OCI-LY1 (cell line): ENCODE measurements around the gene RPS14.

ENCODE experiments used
- H2AFZ ChIP-seq: fragments of 200-600 bp; sonication (generic), shearing (Covaris generic); 2 replicates; pipeline ENCODE4 v1.6.0; 2014; ENCODE audit warnings: antibody characterized with exemption, mild to moderate bottlenecking, low read length
- H3F3A ChIP-seq: fragments of 200-600 bp; sonication (generic), shearing (Covaris generic); 2 replicates; pipeline ENCODE4 v1.6.0; 2014; ENCODE audit warnings: mild to moderate bottlenecking, antibody characterized with exemption, low read length, moderate library complexity; ENCODE audit not compliant: insufficient read depth
- H3K27ac ChIP-seq: fragments of 200-600 bp; sonication (generic); 2 replicates; pipeline ENCODE4 v1.5.1; 2014; ENCODE audit warnings: low read length, mixed run types, mild to moderate bottlenecking, low read depth; ENCODE audit not compliant: poor library complexity, severe bottlenecking
- H3K27me3 ChIP-seq: fragments of 200-600 bp; sonication (generic); 2 replicates; pipeline ENCODE4 v1.6.0; 2014; ENCODE audit warnings: antibody characterized with exemption, mild to moderate bottlenecking, low read length, moderate library complexity; ENCODE audit not compliant: insufficient read depth
- H3K36me3 ChIP-seq: fragments of 200-600 bp; sonication (generic); 2 replicates; pipeline ENCODE4 v1.6.1; 2014; ENCODE audit warnings: mild to moderate bottlenecking, antibody characterized with exemption, low read length, moderate library complexity, mixed read lengths; ENCODE audit not compliant: insufficient read depth
- H3K4me1 ChIP-seq: fragments of 200-600 bp; sonication (generic); 2 replicates; pipeline ENCODE4 v1.5.1; 2014; ENCODE audit warnings: mild to moderate bottlenecking, low read length, moderate library complexity; ENCODE audit not compliant: insufficient read depth, severe bottlenecking
- H3K4me2 ChIP-seq: fragments of 200-600 bp; sonication (generic), shearing (Covaris generic); 2 replicates; pipeline ENCODE4 v1.6.1; 2014; ENCODE audit warnings: low read length
- H3K4me3 ChIP-seq: fragments of 200-600 bp; sonication (generic); 2 replicates; pipeline ENCODE4 v1.5.1; 2014; ENCODE audit warnings: low read length, low read depth, mild to moderate bottlenecking, mixed read lengths; ENCODE audit not compliant: poor library complexity, severe bottlenecking
- H3K79me2 ChIP-seq: fragments of 200-600 bp; shearing (Covaris generic); 2 replicates; pipeline ENCODE4 v1.6.1; 2016; ENCODE audit warnings: mixed run types, low read length, mixed read lengths; ENCODE audit not compliant: insufficient read depth
- H3K9ac ChIP-seq: fragments of 200-600 bp; sonication (generic), shearing (Covaris generic); 2 replicates; pipeline ENCODE4 v1.6.1; 2014; ENCODE audit warnings: mild to moderate bottlenecking, low read length, mixed read lengths
- H3K9me2 ChIP-seq: fragments of 200-600 bp; sonication (generic), shearing (Covaris generic); 2 replicates; pipeline ENCODE4 v1.6.1; 2014; ENCODE audit warnings: low read depth, mild to moderate bottlenecking, low read length, mixed read lengths
- H3K9me3 ChIP-seq: fragments of 200-600 bp; shearing (Covaris generic); 2 replicates; pipeline ENCODE4 v1.6.1; 2014; ENCODE audit warnings: low read length, mixed read lengths
- H4K20me1 ChIP-seq: fragments of 200-600 bp; sonication (generic), shearing (Covaris generic); 2 replicates; pipeline ENCODE4 v1.6.0; 2016; ENCODE audit warnings: mild to moderate bottlenecking, low read length; ENCODE audit not compliant: insufficient read depth
- EZH2 ChIP-seq: fragments of 200-600 bp; sonication (generic), shearing (Covaris generic); IDR thresholded peaks from 2 replicates; pipeline ENCODE4 v1.8.0; 2017; ENCODE audit warnings: borderline replicate concordance, mixed run types, mild to moderate bottlenecking, antibody characterized with exemption, low read length, moderate library complexity, mixed read lengths
- TF ChIP-seq, protein P1 (sequence below): fragments of 200-600 bp; sonication (generic), shearing (Covaris generic); IDR thresholded peaks from 2 replicates; pipeline ENCODE4 v1.5.1; 2017; ENCODE audit warnings: mild to moderate bottlenecking, antibody characterized with exemption, low read length, moderate library complexity, mixed read lengths

Gene RPS14

DNA sequence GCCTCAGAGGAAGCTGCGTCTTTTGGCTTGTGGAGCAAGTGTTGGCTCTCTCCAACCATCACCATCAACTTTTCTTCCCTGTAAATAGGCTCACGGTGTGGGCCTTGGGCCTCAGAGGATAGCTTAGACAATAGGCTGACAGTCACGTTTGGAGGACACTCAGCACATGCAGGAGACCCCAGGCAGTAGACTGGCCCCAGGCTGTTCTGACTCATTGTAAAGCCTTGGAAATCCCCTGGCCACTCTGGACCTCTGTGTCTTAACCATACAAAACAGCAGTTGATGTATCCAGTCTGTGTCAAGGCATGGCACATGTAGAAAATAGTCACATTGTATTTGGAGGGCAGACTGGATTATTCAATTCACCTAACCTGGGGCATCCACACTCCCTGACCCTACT lies 55.4 kb downstream of the RPS14 start:
- no peak overlapping the region for H3K4me2 ChIP-seq

DNA sequence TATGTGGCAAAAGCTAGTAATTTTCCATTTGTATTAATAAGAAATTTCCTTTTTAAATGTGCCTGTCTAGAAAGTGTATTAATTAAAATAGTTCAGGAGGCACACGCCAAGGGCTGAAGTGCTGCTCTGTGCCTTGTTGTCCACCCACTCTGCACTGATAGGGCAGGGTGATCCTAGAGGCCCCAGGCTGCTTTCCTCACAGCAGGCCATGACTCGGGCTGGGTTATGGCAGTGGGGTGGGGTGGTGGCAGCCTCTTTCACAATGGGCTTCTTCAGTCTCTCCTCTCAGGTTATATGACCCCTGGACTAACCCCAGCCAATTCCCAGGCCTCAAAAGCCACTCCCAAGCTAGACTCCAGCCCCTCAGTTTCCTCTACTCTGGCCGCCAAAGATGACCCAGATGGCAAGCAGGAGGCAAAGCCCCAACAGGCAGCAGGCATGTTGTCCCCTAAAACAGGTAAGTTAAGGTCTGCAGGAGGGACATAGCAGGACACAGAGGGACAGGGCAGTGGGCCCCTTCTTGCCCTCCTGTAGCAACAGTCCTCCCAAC lies 56.4 kb downstream of the RPS14 start:
- Histone ChIP-seq H3K79me2 (no peaks in the 10 kb centered on the region), H3K27me3 (no peaks in the 10 kb centered on the region), H3K4me2 (no peak overlapping the region), H2AFZ (no peak overlapping the region), H3F3A (no peaks in the 10 kb centered on the region), H4K20me1 (no peaks in the 10 kb centered on the region), H3K4me3 (no peak overlapping the region), H3K9me3 (no peaks in the 10 kb centered on the region), H3K27ac (no peak overlapping the region), H3K9ac (no peak overlapping the region), H3K36me3 (peaks cover 95% of the 10 kb centered on the region), H3K4me1 (no peaks in the 10 kb centered on the region), H3K9me2 (no peaks in the 10 kb centered on the region)
- no peak for TF ChIP-seq EZH2
- TF ChIP-seq, protein P1, sequence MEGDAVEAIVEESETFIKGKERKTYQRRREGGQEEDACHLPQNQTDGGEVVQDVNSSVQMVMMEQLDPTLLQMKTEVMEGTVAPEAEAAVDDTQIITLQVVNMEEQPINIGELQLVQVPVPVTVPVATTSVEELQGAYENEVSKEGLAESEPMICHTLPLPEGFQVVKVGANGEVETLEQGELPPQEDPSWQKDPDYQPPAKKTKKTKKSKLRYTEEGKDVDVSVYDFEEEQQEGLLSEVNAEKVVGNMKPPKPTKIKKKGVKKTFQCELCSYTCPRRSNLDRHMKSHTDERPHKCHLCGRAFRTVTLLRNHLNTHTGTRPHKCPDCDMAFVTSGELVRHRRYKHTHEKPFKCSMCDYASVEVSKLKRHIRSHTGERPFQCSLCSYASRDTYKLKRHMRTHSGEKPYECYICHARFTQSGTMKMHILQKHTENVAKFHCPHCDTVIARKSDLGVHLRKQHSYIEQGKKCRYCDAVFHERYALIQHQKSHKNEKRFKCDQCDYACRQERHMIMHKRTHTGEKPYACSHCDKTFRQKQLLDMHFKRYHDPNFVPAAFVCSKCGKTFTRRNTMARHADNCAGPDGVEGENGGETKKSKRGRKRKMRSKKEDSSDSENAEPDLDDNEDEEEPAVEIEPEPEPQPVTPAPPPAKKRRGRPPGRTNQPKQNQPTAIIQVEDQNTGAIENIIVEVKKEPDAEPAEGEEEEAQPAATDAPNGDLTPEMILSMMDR = no peak

More for the DNA sequence above, 55.4 kb downstream of the RPS14 start:
- peaks cover 94% of the 10 kb centered on the region for H3K36me3 ChIP-seq
- no peaks in the 10 kb centered on the region for H3K9me3 ChIP-seq
- H3K9me2 ChIP-seq = no peaks in the 10 kb centered on the region
- no peaks in the 10 kb centered on the region for H3K27me3 ChIP-seq
- no peak overlapping the region for H3K4me3 ChIP-seq
- peaks cover 5% of the 10 kb centered on the region for H3K4me1 ChIP-seq
- TF ChIP-seq, protein P1 = no peak
- no peak for TF ChIP-seq EZH2
- H2AFZ ChIP-seq = no peak overlapping the region
- H3K9ac ChIP-seq = no peak overlapping the region
- H3F3A ChIP-seq = no peaks in the 10 kb centered on the region
- no peak overlapping the region for H3K27ac ChIP-seq
- no peaks in the 10 kb centered on the region for H3K79me2 ChIP-seq
- no peaks in the 10 kb centered on the region for H4K20me1 ChIP-seq

DNA sequence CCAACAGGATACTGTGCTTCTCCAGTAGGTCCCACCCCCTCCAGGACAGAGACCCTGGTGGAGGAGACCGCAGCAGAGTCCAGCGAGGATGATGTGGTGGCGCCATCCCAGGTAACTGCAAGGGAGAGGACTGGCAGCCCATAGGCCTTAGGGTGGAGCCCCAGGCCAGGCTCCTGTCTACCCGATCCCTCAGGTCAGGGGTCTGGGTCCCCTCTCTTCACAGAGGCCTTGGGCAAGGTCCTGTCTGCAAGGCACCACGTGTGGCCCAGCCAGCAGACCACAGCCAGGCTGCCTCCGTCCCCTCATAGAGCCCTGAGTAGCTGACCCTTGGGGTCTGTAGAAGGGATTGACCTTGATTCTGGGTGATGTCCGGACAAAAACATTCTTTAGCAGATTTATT lies 56.9 kb downstream of the RPS14 start:
- Histone ChIP-seq H3K9me2 (no peaks in the 10 kb centered on the region), H3K79me2 (no peaks in the 10 kb centered on the region), H3F3A (no peaks in the 10 kb centered on the region), H3K4me2 (no peak overlapping the region), H3K4me3 (no peak overlapping the region), H3K9ac (no peak overlapping the region), H3K4me1 (no peaks in the 10 kb centered on the region), H3K9me3 (no peaks in the 10 kb centered on the region), H4K20me1 (no peaks in the 10 kb centered on the region), H3K36me3 (peaks cover 95% of the 10 kb centered on the region), H3K27ac (no peak overlapping the region), H3K27me3 (no peaks in the 10 kb centered on the region), H2AFZ (no peak overlapping the region)
- TF ChIP-seq, protein P1 = no peak
- TF ChIP-seq EZH2 = no peak
